HPDE6-E6E7 (cell line): ENCODE measurements around the gene AGMO.

ENCODE experiments used
- DNase-seq: peaks from one replicate; pipeline ENCODE4 v3.0.0; 2011; ENCODE audit warnings: missing footprints; ENCODE audit errors: extremely low spot score

AGMO gene

GRCh38 chr7:15561835-15562234 is at the start of gene AGMO:
Gene AGMO (minus strand): TSS chr7:15562015.
- DNase-seq: no peak

GRCh38 chr7:15610503-15610902 is 48.7 kb upstream of the AGMO start:
- DNase-seq: no peak

GRCh38 chr7:15609287-15609686 is 47.5 kb upstream of the AGMO start:
- no peak for DNase-seq

- DNase-seq: no peak
These were observed 45.9 kb upstream of the AGMO start for GRCh38 chr7:15607529-15608210.

- DNase-seq: no peak
These were observed 44.7 kb upstream of the AGMO start for GRCh38 chr7:15606561-15606960.

GRCh38 chr7:15604166-15604565 is 42.4 kb upstream of the AGMO start:
- DNase-seq: no peak

GRCh38 chr7:15603124-15603523 is 41.3 kb upstream of the AGMO start:
- DNase-seq: no peak

GRCh38 chr7:15602236-15602635 is 40.4 kb upstream of the AGMO start:
- DNase-seq: no peak

GRCh38 chr7:15601175-15601574 is 39.4 kb upstream of the AGMO start:
- DNase-seq: no peak

GRCh38 chr7:15600298-15600697 is 38.5 kb upstream of the AGMO start:
- no peak for DNase-seq

GRCh38 chr7:15594461-15594860 is 32.6 kb upstream of the AGMO start:
- DNase-seq: no peak

- DNase-seq: no peak
These were observed 31.6 kb upstream of the AGMO start for GRCh38 chr7:15593382-15593781.

GRCh38 chr7:15586266-15586665 is 24.5 kb upstream of the AGMO start:
- DNase-seq: no peak

- DNase-seq: no peak
These were observed 22.8 kb upstream of the AGMO start for GRCh38 chr7:15584575-15584974.

GRCh38 chr7:15582773-15583172 is 21.0 kb upstream of the AGMO start:
- DNase-seq: no peak

GRCh38 chr7:15581352-15581951 is 19.6 kb upstream of the AGMO start:
- no peak for DNase-seq

- DNase-seq: no peak
These were observed 19.0 kb upstream of the AGMO start for GRCh38 chr7:15580604-15581351.

- DNase-seq: no peak
These were observed 15.8 kb upstream of the AGMO start for GRCh38 chr7:15577600-15577999.

- no peak for DNase-seq
These were observed 9.6 kb upstream of the AGMO start for GRCh38 chr7:15571301-15571878.

- no peak for DNase-seq
These were observed 5.8 kb upstream of the AGMO start for GRCh38 chr7:15567652-15568051.

GRCh38 chr7:15567036-15567435 is 5.2 kb upstream of the AGMO start:
- DNase-seq: no peak

- no peak for DNase-seq
These were observed 4.7 kb upstream of the AGMO start for GRCh38 chr7:15566476-15566875.

- DNase-seq: no peak
These were observed 847 bp downstream of the AGMO start for GRCh38 chr7:15560968-15561367.
